Endothelial cell (in vitro differentiated cells): ENCODE data around the gene DUXA. TPM values are rescaled to one million over a fixed set of nuclear protein-coding genes. Genes with fewer than 3 reads are reported as not detected.

Experiments used
- DNase-seq: peaks from one replicate; pipeline ENCODE4 v3.0.0; 2021; ENCODE audit warnings: low spot score
- H3K27ac Mint-ChIP-seq: one replicate; pipeline ENCODE4 v1.8.0; 2021; ENCODE audit warnings: mixed read lengths, inconsistent platforms; ENCODE audit not compliant: unreplicated experiment
- H3K27me3 Mint-ChIP-seq: one replicate; pipeline ENCODE4 v1.8.0; 2021; ENCODE audit warnings: mild to moderate bottlenecking, moderate library complexity, mixed read lengths, inconsistent platforms; ENCODE audit not compliant: unreplicated experiment
- H3K36me3 Mint-ChIP-seq: one replicate; pipeline ENCODE4 v1.8.0; 2021; ENCODE audit warnings: mild to moderate bottlenecking, low read depth, mixed read lengths, inconsistent platforms; ENCODE audit not compliant: unreplicated experiment
- H3K4me1 Mint-ChIP-seq: one replicate; pipeline ENCODE4 v1.8.0; 2021; ENCODE audit warnings: mild to moderate bottlenecking, mixed read lengths, inconsistent platforms; ENCODE audit not compliant: unreplicated experiment
- H3K4me3 Mint-ChIP-seq: one replicate; pipeline ENCODE4 v1.8.0; 2021; ENCODE audit warnings: mild to moderate bottlenecking, mixed read lengths, inconsistent platforms; ENCODE audit not compliant: unreplicated experiment
- H3K9me3 Mint-ChIP-seq: one replicate; pipeline ENCODE4 v1.8.0; 2021; ENCODE audit warnings: mixed read lengths, inconsistent platforms; ENCODE audit not compliant: unreplicated experiment
- total RNA-seq: library from RNA; stranded (reverse); fragmentation: NEBNext Ultra II Directional; extraction: Animal tissue kit (Norgen Biotek cat#: 25700); gene quantifications from one replicate; pipeline ENCODE4 v1.2.1, GENCODE V29; 2021; ENCODE audit not compliant: unreplicated experiment
- TF ChIP-seq, protein P1 (sequence below): fragments of 200-600 bp; sonication (generic); IDR thresholded peaks from one replicate; pipeline ENCODE4 v1.5.0; 2021; ENCODE audit warnings: antibody characterized with exemption; ENCODE audit not compliant: unreplicated experiment

Gene DUXA
- total RNA-seq, 1 donor from 2014 or later, result not detected

DNA sequence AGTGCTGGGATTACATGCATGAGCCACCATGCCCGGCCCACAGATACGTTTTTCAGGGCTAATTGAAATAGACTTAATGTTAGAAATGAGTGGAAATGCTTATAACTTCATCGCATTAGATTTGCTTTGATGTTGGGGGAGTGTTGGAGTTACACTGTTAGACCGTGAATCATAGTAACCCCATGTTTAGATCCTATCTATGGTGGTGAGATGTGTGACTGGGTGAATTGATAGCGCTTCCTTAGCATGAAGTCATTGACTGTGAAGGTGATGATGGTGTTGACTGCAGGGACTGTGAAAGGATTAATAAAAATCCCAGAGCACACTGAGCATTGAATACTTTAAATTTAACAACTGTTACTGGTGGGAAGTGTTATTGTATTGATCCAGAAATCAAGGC lies 25.7 kb upstream of the DUXA start:
- TF ChIP-seq, protein P1, sequence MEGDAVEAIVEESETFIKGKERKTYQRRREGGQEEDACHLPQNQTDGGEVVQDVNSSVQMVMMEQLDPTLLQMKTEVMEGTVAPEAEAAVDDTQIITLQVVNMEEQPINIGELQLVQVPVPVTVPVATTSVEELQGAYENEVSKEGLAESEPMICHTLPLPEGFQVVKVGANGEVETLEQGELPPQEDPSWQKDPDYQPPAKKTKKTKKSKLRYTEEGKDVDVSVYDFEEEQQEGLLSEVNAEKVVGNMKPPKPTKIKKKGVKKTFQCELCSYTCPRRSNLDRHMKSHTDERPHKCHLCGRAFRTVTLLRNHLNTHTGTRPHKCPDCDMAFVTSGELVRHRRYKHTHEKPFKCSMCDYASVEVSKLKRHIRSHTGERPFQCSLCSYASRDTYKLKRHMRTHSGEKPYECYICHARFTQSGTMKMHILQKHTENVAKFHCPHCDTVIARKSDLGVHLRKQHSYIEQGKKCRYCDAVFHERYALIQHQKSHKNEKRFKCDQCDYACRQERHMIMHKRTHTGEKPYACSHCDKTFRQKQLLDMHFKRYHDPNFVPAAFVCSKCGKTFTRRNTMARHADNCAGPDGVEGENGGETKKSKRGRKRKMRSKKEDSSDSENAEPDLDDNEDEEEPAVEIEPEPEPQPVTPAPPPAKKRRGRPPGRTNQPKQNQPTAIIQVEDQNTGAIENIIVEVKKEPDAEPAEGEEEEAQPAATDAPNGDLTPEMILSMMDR, result no peak
- DNase-seq, result no peak
- Mint-ChIP-seq H3K27me3 (peaks cover 12% of the 10 kb centered on the region), H3K4me3 (peak overlapping the region; percentile 99), H3K36me3 (peaks cover 56% of the 10 kb centered on the region), H3K27ac (peak overlapping the region; percentile 27), H3K4me1 (peaks cover 16% of the 10 kb centered on the region), H3K9me3 (peaks cover 20% of the 10 kb centered on the region)

DNA sequence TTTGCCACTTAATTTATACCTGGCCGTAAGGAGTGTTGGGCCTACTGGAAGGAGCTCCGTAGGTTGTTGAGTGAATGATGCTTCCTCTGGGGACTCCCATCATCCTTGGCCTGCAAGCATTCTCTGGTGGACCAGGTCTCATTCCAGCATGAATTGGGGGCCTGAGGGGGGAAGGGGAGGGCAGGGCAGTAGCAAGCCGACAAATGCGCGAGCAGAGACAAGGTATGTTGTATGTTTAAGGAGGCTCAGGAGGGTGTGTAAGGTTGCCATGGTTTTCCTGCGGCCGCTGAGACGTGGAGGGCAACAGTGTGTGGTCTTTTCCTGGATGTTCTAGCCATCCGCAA lies 24.8 kb upstream of the DUXA start:
- Mint-ChIP-seq H3K9me3 (peaks cover 25% of the 10 kb centered on the region), H3K27me3 (peaks cover 14% of the 10 kb centered on the region), H3K4me1 (peaks cover 16% of the 10 kb centered on the region), H3K27ac (peak overlapping the region; percentile 72), H3K36me3 (peaks cover 55% of the 10 kb centered on the region), H3K4me3 (peak overlapping the region; percentile 99)
- TF ChIP-seq, protein P1, result no peak
- no peak for DNase-seq

DNA sequence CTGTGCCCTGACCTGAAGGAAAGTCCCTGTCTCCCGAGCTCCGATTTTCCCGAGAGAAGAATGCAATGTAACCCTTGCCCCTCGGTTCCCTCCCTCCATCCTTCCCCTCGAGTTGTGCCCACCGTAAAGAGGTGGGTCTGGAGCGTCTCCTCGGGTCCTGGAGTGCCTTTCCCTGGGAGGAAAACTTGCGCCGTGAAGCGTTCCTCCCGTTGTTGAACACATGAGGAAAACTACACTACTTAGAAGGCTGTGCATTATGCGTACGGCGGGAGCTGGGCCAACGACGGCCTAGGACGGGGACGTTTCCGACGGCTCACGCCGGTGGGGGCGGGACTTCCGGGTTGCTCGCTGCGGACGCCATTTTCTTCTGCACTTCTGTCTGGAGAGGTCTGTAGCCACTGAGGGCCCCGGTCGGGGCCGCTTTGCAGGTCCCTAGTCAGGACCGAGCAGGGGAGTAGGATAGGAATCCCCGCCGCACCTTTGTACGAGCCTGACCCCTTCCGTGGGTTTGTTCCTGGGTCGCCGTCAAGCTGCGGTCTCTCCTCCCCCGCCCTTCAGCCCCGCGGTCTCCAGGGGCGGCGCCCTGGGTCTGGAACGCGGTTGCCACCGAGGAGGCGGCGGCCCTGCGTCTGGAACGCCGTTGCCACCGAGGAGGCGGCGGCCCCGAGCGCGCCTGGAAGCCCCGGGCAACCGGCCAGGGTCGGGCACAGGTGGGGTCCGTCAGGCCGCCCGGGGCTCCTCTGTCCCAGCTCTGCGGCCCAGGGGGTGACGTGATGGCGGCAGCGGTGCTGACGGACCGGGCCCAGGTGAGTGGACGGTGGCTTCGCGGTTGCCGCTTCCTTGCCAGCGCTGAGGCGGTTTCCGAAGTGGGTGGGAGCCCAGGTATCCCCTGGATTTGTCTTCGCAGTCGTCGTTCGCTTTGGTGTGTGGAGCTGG lies 24.1 kb upstream of the DUXA start, which contains the start of gene ZNF264:
ZNF264 (plus strand) TSS at position 360 of the 936 bp plus-strand sequence; CDS start at position 774, 414 bp downstream.
- DNase-seq, result peak; percentile 73
- peaks cover 13% of the 10 kb centered on the region for H3K27me3 Mint-ChIP-seq
- H3K9me3 Mint-ChIP-seq, result peaks cover 25% of the 10 kb centered on the region
- peak within 1 kb of the TSS; percentile 72 for H3K27ac Mint-ChIP-seq
- TF ChIP-seq, protein P1, result no peak
- peaks cover 49% of the 10 kb centered on the region for H3K36me3 Mint-ChIP-seq
- peaks cover 16% of the 10 kb centered on the region for H3K4me1 Mint-ChIP-seq
- H3K4me3 Mint-ChIP-seq, result peak within 1 kb of the TSS; percentile 99

DNA sequence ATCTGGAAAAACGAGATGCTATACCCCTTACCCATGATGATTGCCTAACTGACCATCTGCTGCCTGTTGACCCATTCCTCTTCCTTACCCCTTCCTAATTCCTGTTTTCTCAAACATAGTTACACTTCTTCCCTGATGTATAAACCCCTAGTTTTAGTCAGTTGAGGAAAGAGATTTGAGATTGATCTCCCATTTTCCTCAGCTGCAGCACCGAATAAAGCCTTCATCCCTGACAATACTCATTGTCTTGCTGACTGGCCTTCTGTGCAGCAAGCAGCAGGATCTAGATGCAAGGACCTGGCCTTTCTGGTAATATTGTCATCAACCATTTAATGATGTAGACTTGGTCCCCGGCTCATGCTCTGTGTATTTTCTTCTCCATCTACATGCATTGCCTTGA lies 23.0 kb upstream of the DUXA start:
- H3K27ac Mint-ChIP-seq, result no peak overlapping the region
- TF ChIP-seq, protein P1, result no peak
- H3K9me3 Mint-ChIP-seq, result peaks cover 25% of the 10 kb centered on the region
- peaks cover 42% of the 10 kb centered on the region for H3K36me3 Mint-ChIP-seq
- no peak for DNase-seq
- H3K4me3 Mint-ChIP-seq, result peak overlapping the region; percentile 88
- H3K27me3 Mint-ChIP-seq, result peaks cover 13% of the 10 kb centered on the region
- peaks cover 16% of the 10 kb centered on the region for H3K4me1 Mint-ChIP-seq

DNA sequence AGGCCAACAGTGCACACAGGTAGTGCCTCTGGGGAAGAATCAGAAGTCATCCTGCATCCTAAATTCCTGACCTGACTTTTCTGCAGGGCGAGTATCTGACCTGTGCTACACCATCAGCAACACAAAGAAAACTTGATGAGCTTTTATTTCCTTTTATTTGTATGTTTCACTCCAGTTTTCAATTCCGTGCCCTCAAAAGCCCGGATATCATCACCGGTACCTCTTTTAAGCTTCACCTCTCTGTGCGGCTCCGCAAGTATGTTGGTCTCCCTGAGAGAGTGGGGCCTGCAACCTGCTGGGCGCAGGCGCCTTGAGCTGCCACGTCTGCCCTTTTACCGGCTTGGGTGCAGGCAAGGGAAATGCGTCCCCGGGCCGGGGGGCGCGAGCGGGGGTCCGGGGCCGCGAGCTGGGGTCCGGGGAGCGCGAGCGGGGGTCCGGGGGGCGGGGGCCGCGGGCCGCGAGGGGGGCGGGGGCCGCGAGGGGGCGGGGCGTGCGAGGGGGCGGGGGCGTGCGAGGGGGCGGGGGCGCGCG lies 4.3 kb upstream of the DUXA start:
- DNase-seq, result no peak
- TF ChIP-seq, protein P1, result no peak
- peaks cover 6% of the 10 kb centered on the region for H3K36me3 Mint-ChIP-seq

More for the DNA sequence above, 4.3 kb upstream of the DUXA start:
- Mint-ChIP-seq H3K4me3 (peak overlapping the region; percentile 53), H3K27ac (no peak overlapping the region), H3K9me3 (peaks cover 21% of the 10 kb centered on the region), H3K27me3 (no peaks in the 10 kb centered on the region), H3K4me1 (no peaks in the 10 kb centered on the region)
